HG03066 (cell line): ENCODE measurements around the gene DEAF1.
"Not testable (repeated sequence)": the region's sequence is repeated elsewhere in the genome, so short reads cannot be mapped to it uniquely, and the experiment has no call there.

Experiments used
- ATAC-seq: cut with Tn5 transposase; IDR thresholded peaks from one replicate; pipeline ENCODE4 v1.9.1; 2021; ENCODE audit warnings: low read depth; ENCODE audit not compliant: unreplicated experiment

DEAF1 gene

DNA sequence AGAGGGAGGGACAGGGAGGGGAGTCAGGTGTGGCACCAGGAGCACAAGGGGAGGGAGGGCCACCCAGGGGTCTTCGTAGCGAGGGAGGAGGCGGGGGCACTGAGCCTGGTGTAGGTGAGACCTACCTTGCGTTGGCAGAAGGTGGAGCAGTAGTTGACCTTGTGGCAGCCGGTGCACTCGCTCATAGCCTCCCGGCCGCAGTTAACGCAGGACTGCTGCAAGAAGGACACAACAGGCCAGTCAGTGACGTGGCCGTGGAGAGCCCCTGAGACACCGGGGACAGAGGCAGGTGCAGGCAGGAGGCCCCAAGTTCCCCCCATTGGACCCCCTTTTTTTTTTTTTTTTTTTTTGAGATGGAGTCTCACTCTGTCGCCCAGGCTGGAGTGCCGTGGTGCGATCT lies 41.2 kb downstream of the DEAF1 start:
- ATAC-seq: no peak

DNA sequence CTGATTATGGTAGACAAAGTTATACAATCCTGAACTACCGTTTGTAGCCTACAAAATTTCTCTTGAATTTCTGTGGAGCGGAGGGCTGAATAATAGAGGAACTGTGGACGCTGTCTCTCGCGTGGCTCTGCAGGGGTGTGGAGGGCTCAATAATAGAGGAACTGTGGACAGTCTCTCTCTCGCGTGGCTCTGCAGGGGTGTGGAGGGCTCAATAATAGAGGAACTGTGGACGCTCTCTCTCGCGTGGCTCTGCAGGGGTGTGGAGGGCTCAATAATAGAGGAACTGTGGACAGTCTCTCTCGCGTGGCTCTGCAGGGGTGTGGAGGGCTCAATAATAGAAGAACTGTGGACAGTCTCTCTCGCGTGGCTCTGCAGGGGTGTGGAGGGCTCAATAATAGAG lies 41.9 kb downstream of the DEAF1 start:
- not testable (repeated sequence) for ATAC-seq

DNA sequence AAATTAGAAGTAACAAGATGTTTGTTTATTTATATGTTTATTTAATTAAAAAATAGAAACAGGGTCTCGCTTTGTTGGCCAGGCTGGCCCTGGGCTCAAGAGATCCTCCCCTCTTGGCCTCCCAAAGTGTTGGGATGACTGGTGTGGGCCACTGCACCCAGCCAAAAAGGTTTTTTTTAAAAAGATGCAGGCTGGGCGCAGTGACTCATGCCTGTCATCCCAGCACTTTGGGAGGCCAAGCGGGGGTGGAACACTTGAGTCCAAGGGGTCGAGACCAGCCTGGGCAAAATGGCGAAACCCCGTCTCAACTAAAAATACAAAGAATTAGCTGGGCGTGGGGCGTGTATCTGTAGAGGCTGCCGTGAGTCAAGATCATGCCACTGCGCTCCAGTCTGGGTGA lies 44.5 kb downstream of the DEAF1 start:
- no peak for ATAC-seq

DNA sequence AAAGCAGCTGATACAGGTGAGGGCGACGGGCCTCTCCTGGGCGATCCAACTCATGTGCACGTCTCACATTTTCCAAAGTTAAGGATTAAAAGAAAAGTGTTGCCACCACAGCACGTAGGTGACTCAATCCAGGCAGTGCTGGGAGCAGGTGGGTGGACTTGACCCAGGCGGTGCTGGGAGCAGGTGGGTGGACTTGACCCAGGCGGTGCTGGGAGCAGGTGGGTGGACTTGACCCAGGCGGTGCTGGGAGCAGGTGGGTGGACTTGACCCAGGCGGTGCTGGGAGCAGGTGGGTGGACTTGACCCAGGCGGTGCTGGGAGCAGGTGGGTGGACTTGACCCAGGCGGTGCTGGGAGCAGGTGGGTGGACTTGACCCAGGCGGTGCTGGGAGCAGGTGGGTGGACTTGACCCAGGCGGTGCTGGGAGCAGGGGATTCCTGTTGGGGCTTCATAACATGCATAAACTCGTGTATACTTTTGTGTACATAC lies 47.3 kb downstream of the DEAF1 start:
- ATAC-seq: not testable (repeated sequence)

DNA sequence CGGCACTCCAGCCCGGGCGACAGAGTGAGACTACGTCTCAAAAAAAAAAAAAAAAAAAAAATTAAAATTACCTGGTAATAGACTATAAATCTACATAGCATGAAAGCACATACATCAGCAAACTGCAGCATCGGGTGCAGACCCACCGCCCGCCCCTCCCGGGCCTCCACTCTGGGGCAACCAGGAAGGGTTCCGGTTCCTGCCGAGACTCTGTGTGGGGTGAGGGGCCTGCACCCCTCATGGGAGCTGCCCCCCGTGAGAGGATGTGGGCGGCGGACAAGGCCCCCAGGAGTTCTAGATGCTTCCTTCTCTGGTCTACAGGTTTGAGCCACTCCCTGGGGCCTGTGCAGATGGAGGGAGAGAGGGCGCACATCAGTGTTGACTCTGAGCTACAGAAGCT lies 48.8 kb downstream of the DEAF1 start:
- no peak for ATAC-seq

DNA sequence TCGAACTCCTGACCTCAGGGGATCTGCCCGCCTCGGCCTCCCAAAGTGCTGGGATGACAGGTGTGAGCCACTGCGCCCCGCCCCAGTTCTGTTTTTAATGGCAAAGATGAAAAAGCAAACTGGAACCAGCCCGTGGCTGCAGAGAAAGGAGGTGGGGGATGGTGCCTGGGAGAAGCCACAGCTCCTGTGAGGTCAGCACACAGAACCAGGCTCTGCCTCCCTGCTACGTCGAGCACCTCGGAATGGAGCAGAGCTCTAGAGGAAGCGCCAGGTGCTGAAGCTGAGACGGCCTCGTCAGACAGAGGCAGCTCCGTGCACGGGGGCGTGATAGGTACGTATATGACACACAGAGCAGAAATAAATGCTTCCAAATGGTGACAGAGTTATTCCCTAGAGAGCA lies 49.5 kb downstream of the DEAF1 start:
- no peak for ATAC-seq

DNA sequence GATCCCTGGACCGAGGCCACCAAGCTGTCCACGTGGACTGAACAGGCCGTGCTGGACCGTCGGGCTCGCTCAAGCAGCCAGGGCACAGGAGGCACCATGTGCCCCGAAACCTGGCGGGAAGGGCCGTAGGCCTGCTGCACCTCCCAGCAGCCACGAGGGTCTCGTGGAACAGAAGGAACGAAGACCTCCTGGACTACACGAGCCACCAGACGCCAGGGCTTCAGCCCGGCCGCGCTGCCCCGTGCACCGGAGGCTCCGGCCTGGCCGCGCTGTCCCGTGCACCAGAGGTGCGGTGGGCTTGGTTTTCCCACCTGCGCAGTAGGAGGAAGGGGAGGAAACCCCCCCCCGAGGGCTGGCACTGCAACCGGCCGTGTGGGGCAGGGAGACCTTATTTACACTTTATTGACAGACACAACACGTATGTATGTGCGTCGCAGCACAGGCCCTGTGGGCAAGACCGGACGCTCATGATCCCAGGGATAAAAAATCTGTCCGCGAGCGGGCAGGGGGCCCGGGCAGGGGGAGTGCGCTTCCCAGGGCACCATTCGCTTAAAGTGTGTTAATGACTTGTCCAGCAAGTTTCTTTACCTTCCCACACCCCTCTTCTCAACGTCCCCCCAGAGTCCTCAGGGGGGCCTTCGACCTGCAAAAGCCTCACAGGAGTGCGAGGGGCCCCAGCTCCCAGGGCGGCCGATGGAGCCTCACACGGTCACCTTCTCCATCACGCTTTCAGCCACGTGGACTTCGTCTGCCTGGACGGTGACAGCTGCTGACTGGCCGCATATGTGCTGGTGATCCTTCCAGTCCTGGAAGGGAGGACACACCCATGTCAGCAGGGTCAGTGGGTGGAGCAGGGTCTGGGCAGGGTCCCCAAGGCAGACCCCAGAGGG lies 50.9 kb downstream of the DEAF1 start:
- no peak for ATAC-seq

DNA sequence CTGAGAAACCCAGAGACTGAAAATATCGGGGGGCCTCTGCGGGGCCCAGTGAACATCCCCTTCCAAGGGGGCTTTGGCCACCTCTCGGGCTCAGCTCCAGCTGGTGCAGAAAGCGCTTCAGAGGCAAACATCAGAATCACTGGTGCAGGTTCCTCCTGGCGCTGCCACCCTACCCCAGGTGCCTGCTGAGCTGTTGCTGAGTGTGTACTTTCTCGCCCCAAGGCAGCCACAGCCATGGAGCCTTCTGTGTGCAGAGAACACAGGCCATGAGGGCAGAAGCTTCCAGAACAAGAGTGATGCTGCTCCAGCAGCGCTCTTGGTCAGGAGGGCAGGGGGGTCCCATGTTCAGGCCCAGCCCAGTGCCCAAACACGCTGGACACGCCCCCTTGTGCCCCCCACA lies 51.7 kb downstream of the DEAF1 start:
- ATAC-seq: no peak

DNA sequence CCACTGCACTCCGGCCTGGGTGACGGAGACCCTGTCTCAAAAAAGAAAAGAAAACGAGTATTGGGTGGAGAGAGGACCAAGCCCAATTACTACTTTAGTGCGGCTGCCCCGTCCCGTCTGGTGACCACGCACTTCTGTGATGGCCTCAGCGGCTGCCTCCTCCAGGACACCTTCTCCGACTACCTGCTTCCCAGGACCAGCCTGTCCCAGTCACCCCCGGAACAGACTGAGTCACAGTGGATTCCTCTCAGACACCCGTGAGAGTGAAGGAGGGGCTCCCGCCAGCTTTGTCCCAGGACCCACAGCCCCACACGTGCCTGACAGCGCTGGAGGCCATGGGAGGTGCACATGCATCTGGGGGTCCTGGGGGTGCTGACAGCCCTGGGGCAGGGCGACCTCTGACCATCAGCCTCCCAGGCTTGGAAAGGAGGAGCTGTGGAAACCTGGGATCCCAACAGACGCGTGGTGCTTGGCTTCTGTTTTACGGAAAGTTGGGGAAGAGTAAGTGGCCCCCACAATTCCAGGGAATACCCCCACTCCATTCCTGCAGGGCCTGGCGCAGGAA lies 53.1 kb downstream of the DEAF1 start:
- ATAC-seq: no peak

DNA sequence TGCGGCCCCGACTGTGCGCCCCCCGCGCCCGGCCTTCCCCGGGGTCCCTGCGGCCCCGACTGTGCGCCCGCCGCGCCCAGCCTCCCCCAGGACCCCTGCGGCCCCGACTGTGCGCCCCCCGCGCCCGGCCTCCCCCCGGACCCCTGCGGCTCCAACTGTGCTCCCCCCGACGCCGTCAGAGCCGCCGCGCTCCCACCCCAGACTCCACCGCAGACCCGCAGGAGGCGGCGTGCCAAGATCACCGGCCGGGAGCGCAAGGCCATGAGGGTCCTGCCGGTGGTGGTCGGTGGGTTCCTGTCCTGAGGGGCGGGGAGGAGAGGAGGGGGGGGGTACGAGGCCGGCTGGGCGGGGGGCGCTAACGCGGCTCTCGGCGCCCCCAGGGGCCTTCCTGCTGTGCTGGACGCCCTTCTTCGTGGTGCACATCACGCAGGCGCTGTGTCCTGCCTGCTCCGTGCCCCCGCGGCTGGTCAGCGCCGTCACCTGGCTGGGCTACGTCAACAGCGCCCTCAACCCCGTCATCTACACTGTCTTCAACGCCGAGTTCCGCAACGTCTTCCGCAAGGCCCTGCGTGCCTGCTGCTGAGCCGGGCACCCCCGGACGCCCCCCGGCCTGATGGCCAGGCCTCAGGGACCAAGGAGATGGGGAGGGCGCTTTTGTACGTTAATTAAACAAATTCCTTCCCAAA lies 54.9 kb downstream of the DEAF1 start:
- no peak for ATAC-seq

DNA sequence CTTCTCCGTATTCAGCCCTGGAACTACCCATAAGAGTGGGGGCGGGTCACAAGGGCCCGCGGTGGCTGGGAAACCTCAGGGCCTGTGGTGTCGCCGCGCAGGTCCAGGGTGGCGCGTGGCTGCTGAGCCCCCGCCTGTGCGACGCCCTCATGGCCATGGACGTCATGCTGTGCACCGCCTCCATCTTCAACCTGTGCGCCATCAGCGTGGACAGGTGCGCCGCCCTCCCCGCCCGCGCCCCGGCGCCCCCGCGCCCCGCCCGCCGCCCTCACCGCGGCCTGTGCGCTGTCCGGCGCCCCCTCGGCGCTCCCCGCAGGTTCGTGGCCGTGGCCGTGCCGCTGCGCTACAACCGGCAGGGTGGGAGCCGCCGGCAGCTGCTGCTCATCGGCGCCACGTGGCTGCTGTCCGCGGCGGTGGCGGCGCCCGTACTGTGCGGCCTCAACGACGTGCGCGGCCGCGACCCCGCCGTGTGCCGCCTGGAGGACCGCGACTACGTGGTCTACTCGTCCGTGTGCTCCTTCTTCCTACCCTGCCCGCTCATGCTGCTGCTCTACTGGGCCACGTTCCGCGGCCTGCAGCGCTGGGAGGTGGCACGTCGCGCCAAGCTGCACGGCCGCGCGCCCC lies 55.6 kb downstream of the DEAF1 start:
- ATAC-seq: no peak

DNA sequence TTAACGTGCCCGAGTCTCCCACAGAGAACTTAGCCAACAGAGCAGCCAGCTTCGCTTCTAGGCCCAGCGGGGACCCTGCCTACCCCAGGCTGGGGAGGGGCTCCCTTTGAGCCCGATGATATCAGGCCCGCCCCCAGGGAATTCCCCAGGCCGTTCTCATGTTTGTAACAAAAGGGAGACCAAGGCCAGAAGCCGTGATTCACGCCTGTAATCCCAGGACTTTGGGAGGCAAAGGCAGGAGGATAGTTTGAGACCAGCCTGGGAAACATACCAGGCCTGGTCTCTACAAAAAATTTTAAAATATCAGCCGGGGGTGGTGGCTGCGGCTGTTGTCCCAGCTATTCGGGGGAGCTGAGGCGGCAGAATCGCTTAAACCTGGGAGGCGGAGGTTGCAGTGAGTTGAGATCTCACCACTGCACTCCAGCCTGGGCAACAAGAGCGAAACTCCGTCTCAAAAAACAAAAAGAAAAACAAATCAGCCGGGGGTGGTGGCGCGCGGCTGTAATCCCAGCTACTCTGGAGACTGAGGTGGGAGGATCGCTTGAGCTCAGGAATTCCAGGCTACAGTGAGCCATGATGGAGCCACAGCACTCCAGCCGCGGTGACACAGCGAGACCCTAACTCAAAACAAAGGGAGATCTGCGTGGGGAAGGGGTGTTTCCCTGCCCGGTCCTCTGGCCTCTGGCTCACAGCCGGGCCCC lies 56.2 kb downstream of the DEAF1 start:
- no peak for ATAC-seq

DNA sequence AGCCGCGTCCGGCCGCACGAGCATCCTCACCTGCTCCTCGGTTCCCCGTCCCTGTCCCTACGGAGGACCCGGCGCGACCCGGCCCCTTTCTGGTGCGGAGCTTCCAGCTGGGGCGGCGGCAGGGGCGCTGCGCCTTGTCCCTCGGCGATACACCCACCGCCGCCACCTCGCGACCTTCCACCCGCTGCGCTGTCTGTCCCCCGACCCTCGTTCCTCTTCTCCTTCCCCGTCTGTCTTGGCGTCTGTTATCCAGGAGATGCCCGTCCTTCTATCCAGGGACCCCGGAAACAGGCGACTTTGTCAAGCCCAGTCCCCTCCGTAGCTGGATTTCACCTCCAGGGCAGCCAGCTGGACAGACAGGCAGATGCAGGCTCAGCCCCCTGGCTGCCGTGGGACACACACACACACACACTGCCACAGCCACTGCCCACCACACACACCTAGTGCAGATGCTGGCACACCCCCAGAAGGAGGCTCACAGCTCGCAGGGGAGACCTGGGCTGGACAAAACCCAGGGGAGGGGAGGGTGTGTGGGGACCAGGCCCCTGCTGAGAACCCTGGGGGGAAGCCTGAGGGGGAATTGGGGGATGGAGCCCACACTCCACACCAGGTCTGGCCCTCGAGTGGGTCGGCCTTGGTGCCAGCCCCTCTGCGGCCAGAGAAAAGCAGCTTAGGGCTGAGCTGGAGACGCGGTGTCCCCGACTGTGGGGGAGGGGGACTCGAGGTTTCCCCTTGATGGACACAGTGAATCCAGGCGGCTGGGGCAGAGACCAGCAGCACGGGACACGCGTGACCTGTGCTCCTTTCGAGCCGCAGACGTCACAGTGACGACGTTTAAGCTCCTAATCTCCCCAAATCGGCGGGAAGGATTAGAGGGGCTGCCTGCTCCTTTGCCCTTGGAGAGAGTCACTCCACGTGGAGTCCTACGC lies 57.2 kb downstream of the DEAF1 start:
- ATAC-seq: no peak

DNA sequence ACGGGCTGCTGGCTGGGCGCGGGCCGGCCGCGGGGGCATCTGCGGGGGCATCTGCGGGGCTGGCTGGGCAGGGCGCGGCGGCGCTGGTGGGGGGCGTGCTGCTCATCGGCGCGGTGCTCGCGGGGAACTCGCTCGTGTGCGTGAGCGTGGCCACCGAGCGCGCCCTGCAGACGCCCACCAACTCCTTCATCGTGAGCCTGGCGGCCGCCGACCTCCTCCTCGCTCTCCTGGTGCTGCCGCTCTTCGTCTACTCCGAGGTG lies 57.8 kb downstream of the DEAF1 start:
- no peak for ATAC-seq

DNA sequence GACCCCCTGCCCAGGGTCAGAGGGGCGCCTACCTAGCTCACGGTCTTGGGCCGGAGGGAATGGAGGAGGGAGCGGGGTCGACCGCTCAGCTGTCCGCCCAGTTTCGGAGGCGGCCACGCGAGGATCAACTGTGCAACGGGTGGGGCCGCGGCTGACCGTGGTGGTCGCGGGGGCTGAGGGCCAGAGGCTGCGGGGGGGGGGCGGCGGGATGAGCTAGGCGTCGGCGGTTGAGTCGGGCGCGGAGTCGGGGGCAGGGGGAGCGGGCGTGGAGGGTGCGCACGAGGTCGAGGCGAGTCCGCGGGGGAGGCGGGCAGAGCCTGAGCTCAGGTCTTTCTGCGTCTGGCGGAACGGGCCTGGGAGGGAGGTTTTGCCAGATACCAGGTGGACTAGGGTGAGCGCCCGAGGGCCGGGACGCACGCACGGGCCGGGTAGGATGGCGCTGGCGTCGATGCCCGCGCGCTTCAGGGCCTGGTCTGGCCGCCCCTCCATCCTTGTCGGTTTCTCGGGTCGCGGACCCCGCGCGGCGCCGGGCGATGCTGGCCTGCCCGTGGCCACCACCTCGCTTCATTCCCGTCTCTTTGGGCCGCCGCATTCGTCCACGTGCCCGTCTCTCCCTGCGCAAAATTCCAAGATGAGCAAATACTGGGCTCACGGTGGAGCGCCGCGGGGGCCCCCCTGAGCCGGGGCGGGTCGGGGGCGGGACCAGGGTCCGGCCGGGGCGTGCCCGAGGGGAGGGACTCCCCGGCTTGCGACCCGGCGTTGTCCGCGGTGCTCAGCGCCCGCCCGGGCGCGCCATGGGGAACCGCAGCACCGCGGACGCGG lies 58.3 kb downstream of the DEAF1 start, which contains the start of gene DRD4:
TSS of gene DRD4 (plus strand) at position 759 of the 822 bp plus-strand sequence. CDS start at position 795, 36 bp downstream.
- no peak for ATAC-seq

DNA sequence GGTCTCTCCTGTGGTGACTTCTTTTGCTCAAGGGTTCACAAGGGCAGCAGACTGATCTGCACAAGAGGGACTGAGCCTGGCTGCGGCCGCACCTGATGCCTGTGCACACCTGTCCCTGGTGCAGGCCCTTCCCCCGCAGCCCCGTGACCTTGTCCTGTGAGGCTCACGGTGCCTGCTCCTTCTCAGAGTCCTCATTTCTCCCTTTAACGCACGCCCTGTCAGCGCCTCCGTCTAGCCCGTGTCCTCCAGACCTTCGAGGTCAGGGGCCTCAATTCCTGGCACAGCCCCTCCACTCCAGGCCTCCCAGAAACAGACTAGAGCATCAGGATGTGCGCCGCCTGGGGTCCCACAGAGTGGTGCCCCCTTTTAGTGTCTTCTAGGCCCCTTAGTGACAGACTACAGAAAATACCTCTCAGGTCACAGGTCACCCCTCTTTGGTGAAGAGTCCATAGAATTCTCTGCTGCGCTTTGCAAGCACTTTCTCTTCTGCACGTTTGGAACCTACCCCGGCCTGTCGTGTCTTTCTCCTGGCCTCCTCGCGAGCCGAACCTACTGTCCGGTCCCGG lies 59.0 kb downstream of the DEAF1 start:
- ATAC-seq: no peak

DNA sequence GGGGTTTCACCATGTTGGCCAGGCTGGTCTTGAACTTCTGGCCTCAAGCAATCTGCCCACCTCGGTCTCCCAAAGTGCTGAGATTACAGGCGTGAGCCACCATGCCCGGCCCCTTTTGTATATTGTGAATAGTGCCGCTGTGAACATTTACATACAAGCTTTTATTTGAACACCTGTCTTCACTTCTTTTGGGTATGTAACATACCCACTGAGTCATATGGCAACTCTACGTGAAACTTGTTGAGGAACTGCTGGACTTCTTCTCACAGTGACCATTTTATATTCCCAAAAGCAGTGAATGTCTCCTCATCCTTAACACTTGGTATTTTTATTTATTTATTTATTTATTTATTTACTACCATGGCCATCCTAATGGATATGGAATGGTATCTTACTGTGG lies 64.2 kb downstream of the DEAF1 start:
- ATAC-seq: no peak

DNA sequence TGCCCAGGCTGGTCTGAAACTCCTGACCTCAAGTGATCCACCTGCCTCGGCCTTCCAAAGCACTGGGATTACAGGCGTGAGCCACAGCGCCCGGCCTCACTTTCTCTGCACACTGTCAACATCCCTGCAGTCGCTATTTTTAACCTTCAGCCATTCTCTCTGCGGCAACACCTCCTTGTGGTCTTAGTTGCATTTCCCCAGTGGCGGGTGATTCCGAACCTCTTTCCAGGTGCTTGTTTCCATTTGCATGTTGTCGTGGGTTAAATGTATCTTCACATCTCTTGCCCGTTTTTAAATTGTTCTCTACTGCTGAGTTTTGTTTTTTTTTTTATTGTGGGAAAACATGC lies 65.8 kb downstream of the DEAF1 start:
- ATAC-seq: no peak

DNA sequence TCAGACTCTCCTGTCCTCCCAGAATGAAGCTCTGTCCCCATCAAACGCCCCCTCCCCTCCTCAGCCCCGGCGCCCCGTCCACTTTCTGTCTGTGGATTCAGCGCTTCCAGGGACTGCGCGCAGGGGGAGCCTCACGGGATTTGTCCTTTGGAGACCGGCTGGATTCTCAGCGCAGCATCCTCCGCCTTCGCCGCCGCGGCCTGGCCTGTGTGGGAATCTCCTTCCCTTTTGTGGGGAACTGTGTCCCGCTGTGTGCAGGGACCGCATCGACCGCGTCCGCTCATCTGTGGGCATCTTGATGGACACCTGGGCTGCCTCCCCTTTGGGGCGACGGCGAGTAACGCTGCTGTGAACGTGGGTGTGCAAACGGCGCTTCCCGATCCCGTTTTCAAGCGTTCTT lies 67.0 kb downstream of the DEAF1 start:
- ATAC-seq: no peak
